ENCODE measurements around the gene FBXO15. TPM values are rescaled to one million over a fixed set of nuclear protein-coding genes. Genes with fewer than 3 reads are reported as not detected.

Gene FBXO15
- total RNA-seq, 1 donor: 0.27 TPM

- TF ChIP-seq, protein P1, sequence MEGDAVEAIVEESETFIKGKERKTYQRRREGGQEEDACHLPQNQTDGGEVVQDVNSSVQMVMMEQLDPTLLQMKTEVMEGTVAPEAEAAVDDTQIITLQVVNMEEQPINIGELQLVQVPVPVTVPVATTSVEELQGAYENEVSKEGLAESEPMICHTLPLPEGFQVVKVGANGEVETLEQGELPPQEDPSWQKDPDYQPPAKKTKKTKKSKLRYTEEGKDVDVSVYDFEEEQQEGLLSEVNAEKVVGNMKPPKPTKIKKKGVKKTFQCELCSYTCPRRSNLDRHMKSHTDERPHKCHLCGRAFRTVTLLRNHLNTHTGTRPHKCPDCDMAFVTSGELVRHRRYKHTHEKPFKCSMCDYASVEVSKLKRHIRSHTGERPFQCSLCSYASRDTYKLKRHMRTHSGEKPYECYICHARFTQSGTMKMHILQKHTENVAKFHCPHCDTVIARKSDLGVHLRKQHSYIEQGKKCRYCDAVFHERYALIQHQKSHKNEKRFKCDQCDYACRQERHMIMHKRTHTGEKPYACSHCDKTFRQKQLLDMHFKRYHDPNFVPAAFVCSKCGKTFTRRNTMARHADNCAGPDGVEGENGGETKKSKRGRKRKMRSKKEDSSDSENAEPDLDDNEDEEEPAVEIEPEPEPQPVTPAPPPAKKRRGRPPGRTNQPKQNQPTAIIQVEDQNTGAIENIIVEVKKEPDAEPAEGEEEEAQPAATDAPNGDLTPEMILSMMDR (IDR thresholded peaks at IDR 0.05; ENCODE audit: insufficient read depth, low read length): no peak
- no peak overlapping the region for H3K4me3 ChIP-seq (ENCODE audit: low read depth, low read length)
Observed at GRCh38 chr18:74185860-74186259, 38.2 kb upstream of the FBXO15 start.

DNA sequence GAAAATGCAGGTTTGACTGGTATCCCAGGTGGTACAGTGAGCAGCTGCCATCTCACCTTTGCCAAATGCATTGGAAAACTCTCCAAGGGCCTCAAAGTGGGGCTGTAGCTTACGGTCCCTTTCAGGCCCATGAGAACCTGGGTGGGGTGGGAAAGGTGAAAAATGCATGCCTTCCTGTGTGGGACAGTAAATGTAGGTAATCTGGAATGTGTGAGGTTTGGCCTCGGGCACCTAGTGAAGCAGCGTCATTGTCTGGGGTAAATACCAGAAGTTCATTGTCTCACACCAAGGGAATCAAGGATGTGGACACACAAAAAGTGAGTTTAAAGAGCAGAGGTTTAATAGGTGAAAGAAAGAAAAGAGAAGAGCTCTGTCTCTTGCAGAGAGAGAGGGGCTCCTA lies 37.2 kb upstream of the FBXO15 start:
- no peak overlapping the region for H3K4me3 ChIP-seq (ENCODE audit: low read depth, low read length)
- DNase-seq (ENCODE audit: low read depth): no peak
- TF ChIP-seq, protein P1 (IDR thresholded peaks at IDR 0.05; ENCODE audit: insufficient read depth, low read length): no peak

More at GRCh38 chr18:74185860-74186259, 38.2 kb upstream of the FBXO15 start:
- DNase-seq (ENCODE audit: low read depth): no peak

DNA sequence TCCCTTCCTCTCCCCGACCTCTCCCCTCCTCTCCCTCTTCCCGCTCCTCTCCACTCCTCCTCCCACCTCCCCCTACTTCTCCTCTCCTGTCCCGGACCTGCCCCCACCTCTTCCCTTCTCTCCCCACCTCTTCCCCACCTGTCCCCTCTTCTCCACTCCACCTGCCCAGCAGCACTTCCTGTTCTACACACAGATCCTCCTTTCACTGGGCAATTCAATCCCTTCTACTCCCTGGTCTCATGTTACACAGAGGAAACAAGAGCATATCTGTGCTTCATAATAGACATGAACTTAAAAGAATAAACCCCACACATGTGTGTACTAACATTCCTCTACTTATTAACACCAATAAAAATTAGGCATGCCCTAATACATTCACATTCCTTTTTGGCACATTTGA lies 35.5 kb upstream of the FBXO15 start:
- H3K4me3 ChIP-seq (ENCODE audit: low read depth, low read length): no peak overlapping the region
- TF ChIP-seq, protein P1 (IDR thresholded peaks at IDR 0.05; ENCODE audit: insufficient read depth, low read length): no peak
- no peak for DNase-seq (ENCODE audit: low read depth)

DNA sequence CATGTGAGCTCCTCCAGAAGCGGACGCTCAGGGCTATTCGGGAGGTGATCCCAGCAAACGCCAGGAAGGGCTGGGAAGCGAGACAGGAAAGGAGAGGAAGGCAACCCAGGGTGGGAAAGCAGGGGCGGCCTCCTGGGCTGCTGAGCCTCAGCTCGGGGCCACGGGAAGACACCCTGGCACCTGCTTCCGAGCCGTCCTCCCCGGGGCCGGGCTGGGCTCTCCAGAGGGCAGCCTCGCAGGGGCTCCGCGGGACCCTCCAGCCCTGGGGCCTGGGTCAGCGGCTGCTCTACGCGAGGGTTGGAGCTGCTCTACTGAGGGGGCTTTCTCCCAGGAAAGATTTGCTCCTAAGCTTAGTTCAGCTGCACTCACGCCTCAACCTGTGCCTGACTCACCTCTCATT lies 34.7 kb upstream of the FBXO15 start:
- TF ChIP-seq, protein P1 (IDR thresholded peaks at IDR 0.05; ENCODE audit: insufficient read depth, low read length): no peak
- no peak for DNase-seq (ENCODE audit: low read depth)

GRCh38 chr18:74179623-74180199 lies 32.1 kb upstream of the FBXO15 start:
- DNase-seq (ENCODE audit: low read depth): no peak
- TF ChIP-seq, protein P1 (IDR thresholded peaks at IDR 0.05; ENCODE audit: insufficient read depth, low read length): no peak
- no peak overlapping the region for H3K4me3 ChIP-seq (ENCODE audit: low read depth, low read length)

More for the DNA sequence above, 34.7 kb upstream of the FBXO15 start:
- no peak overlapping the region for H3K4me3 ChIP-seq (ENCODE audit: low read depth, low read length)

DNA sequence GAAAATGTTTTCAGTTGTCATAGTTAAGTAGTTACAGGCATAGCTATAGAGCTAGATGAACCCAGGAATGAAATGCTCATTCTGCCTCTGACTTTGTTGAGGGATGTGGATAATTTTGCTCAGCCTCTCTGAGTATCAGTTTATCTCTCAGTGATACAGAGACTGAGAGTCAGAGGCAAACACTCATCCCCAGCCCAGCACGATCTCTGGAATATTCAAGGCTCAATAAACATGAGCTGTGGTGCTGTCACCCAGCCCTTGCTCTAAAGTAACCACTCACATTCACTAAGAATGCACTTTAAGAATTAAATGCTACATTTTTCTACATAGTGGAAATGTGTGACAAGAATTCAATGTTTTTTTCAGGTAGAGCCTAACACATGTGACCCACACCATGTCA lies 31.2 kb upstream of the FBXO15 start:
- DNase-seq (ENCODE audit: low read depth): no peak
- TF ChIP-seq, protein P1 (IDR thresholded peaks at IDR 0.05; ENCODE audit: insufficient read depth, low read length): no peak
- no peak overlapping the region for H3K4me3 ChIP-seq (ENCODE audit: low read depth, low read length)

GRCh38 chr18:74175658-74176057 lies 28.0 kb upstream of the FBXO15 start:
- no peak overlapping the region for H3K4me3 ChIP-seq (ENCODE audit: low read depth, low read length)

More at GRCh38 chr18:74175658-74176057, 28.0 kb upstream of the FBXO15 start:
- no peak for DNase-seq (ENCODE audit: low read depth)
- TF ChIP-seq, protein P1 (IDR thresholded peaks at IDR 0.05; ENCODE audit: insufficient read depth, low read length): no peak
